Testis (tissue), 3 donors: ENCODE results near the gene STYXL2. TPM values are rescaled to one million over a fixed set of nuclear protein-coding genes. Genes with fewer than 3 reads are reported as not detected.
A peak's percentile ranks its signal among the peaks of the same experiment; 100 is the strongest.

Experiments
- DNase-seq: peaks from one replicate; pipeline ENCODE4 v3.0.0-alpha.2; 2019
- H3K27ac ChIP-seq, 2 donors: fragments of 200-600 bp; sonication (generic); one replicate each; pipeline ENCODE4 v1.5.1; 2019
- H3K27me3 ChIP-seq: fragments of 200-600 bp; sonication (generic); one replicate; pipeline ENCODE4 v1.5.1; 2019
- H3K36me3 ChIP-seq: fragments of 200-600 bp; sonication (generic); one replicate; pipeline ENCODE4 v1.5.1; 2017; ENCODE audit warnings: low read depth; ENCODE audit errors: missing control alignments
- H3K4me1 ChIP-seq: fragments of 200-600 bp; sonication (generic); one replicate; pipeline ENCODE4 v1.5.1; 2019
- H3K4me3 ChIP-seq, 2 donors: fragments of 200-600 bp; sonication (generic); one replicate each; pipeline ENCODE4 v1.5.1; 2017 to 2019
- H3K9me3 ChIP-seq: fragments of 200-600 bp; sonication (generic); one replicate; pipeline ENCODE4 v1.5.1; 2017
- POLR2A ChIP-seq: fragments of 450-650 bp; IDR thresholded peaks from one replicate; pipeline ENCODE4 v1.6.1; 2017; ENCODE audit warnings: antibody characterized with exemption, mild to moderate bottlenecking, moderate library complexity
- WGBS, 2 donors: methylation state at CpG; one replicate each; pipeline ENCODE4 v1.1.5; 2018; 5-methylcytosine and 5-hydroxymethylcytosine counted together
- intact Hi-C: fragments of 100-400 bp; cut with DNase I; formaldehyde crosslinking; loops from one replicate; pipeline ENCODE4 v1.15.1; 2023; ENCODE audit warnings: low total_unique reads
- polyA plus RNA-seq: library from polyadenylated mRNA; stranded (reverse); fragments of 350-450 nt; fragmentation: Illumina TruSeq; extraction: RNeasy Lipid Tissue Mini Kit (QIAGEN cat#74804); gene quantifications from one replicate; pipeline ENCODE4 v1.2.3, GENCODE V29; 2014; ENCODE audit warnings: low read depth, low replicate concordance; ENCODE audit not compliant: insufficient read depth
- total RNA-seq, 2 donors: library from RNA; depleted of rRNA; stranded (reverse); fragments of >200 nt; gene quantifications; one replicate each; pipeline ENCODE4 v1.2.3, GENCODE V29; 2016
- TF ChIP-seq, protein P1 (sequence below), 3 experiments: fragments of 450-650 bp in 2 of 3; fragments of 200-600 bp in 1 of 3; sonication (generic) in 1 of 3; IDR thresholded peaks; one replicate each; pipeline ENCODE4 v1.5.1; 2016 to 2019; ENCODE audit warnings: antibody characterized with exemption in 3 of 3, mild to moderate bottlenecking in 2 of 3, moderate library complexity in 1 of 3

Gene STYXL2
- total and polyA plus RNA-seq, 3 donors from 2014 or later, result 0.19 to 1.0 (median 0.99) TPM

DNA sequence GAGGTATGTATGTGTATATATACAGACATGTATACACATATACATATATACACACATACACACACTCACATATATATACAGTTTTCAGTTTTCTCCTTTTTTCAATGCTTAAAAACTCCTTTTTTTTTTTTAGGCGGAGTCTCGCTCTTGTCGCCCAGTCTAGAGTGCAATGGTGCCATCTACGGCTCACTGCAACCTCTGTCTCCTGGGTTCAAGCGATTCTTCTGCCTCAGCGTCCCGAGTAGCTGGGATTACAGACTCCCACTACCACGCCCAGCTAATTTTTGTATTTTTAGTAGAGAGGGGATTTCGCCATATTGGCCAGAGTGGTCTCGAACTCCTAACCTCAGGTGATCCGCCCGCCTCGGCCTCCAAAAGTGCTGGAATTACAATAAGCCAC is 27.0 kb downstream of the STYXL2 start:
- intact Hi-C loops, result no loop called here
- DNase-seq, result no peak
- 59 to 60% methylated on average over 12 to 13 of the region's 13 CpGs for WGBS, 2 donors
- no peak overlapping the region for H3K27ac ChIP-seq
- no peak for TF ChIP-seq POLR2A
- TF ChIP-seq, protein P1, sequence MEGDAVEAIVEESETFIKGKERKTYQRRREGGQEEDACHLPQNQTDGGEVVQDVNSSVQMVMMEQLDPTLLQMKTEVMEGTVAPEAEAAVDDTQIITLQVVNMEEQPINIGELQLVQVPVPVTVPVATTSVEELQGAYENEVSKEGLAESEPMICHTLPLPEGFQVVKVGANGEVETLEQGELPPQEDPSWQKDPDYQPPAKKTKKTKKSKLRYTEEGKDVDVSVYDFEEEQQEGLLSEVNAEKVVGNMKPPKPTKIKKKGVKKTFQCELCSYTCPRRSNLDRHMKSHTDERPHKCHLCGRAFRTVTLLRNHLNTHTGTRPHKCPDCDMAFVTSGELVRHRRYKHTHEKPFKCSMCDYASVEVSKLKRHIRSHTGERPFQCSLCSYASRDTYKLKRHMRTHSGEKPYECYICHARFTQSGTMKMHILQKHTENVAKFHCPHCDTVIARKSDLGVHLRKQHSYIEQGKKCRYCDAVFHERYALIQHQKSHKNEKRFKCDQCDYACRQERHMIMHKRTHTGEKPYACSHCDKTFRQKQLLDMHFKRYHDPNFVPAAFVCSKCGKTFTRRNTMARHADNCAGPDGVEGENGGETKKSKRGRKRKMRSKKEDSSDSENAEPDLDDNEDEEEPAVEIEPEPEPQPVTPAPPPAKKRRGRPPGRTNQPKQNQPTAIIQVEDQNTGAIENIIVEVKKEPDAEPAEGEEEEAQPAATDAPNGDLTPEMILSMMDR (IDR thresholded peaks at IDR 0.05), result no peak
- no peaks in the 10 kb centered on the region for H3K27me3 ChIP-seq
- H3K9me3 ChIP-seq, result no peaks in the 10 kb centered on the region
- no peaks in the 10 kb centered on the region for H3K36me3 ChIP-seq
- no peaks in the 10 kb centered on the region for H3K4me1 ChIP-seq
- H3K4me3 ChIP-seq, result peak overlapping the region; percentile 6 to 38

DNA sequence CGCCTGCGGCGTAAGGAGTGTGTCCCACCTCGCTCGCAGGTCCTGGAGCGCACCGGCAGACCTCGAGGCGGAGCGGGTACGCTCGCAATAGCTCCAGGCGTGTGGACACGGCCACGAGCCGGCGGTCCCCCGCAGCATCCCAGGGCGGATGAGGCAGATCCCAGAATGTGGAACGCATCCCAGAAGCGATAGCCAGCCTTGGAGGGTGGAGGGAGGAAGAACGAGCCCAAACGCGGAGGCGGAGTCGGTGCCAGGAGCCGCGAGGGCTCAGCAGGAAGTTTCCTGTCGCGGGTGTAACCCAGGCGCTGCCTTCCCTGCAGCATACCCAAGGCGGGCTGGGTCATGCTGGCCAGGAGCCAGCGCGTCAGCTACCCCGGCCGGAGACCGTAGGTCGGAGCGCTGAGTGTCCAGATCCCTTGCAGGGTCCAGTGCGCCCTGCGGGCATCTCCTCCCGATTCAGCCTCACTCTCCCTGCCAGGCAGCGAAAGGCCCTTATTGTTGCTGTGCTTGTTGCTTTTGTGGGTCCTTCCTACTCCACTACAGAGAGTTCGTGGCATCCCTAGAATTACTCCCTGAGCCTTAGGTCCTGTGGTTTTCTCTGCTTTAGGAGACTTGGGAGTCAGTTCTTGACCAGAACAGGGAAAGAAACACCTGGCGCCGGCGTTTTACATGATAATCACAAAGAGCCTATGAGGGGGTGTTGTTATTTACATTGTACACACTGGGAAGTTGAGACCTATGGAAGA is 27.7 kb downstream of the STYXL2 start:
- Histone ChIP-seq H3K4me1 (peaks cover 2% of the 10 kb centered on the region), H3K4me3 (peak overlapping the region; percentile 6 to 38), H3K27ac (no peak overlapping the region), H3K27me3 (no peaks in the 10 kb centered on the region), H3K36me3 (no peaks in the 10 kb centered on the region), H3K9me3 (no peaks in the 10 kb centered on the region)
- intact Hi-C loops, result no loop called here
- TF ChIP-seq POLR2A, result no peak
- TF ChIP-seq, protein P1 (IDR thresholded peaks at IDR 0.05), result no peak
- WGBS, 2 donors, result 9 to 18% methylated on average over 17 to 47 of the region's 47 CpGs
- peak; percentile 38 for DNase-seq

DNA sequence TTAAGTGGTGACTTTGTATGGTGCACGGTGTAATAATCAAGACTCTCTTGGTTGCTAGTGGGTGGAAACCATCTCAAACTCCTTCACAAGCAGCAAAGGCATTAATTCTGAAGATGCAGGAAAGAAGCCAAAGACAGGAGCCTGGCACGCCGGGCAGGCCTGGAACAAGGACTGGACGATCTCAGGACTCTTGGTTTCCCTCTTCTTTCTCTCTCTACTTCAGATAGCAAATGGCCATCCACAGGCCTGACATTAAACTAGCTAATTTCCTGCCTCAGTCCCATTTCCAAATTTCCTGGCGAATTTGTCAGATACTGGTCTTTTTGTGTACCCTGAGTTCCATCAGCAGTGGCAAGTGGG is 28.2 kb downstream of the STYXL2 start:
- Histone ChIP-seq H3K4me1 (peaks cover 8% of the 10 kb centered on the region), H3K27me3 (no peaks in the 10 kb centered on the region), H3K27ac (no peak overlapping the region), H3K36me3 (no peaks in the 10 kb centered on the region), H3K4me3 (no peak overlapping the region), H3K9me3 (no peaks in the 10 kb centered on the region)
- intact Hi-C loops, result no loop called here
- WGBS, 2 donors, result 55 to 74% methylated on average over 5 of the region's 5 CpGs
- no peak for DNase-seq
- TF ChIP-seq, protein P1 (IDR thresholded peaks at IDR 0.05), result no peak
- TF ChIP-seq POLR2A, result no peak

DNA sequence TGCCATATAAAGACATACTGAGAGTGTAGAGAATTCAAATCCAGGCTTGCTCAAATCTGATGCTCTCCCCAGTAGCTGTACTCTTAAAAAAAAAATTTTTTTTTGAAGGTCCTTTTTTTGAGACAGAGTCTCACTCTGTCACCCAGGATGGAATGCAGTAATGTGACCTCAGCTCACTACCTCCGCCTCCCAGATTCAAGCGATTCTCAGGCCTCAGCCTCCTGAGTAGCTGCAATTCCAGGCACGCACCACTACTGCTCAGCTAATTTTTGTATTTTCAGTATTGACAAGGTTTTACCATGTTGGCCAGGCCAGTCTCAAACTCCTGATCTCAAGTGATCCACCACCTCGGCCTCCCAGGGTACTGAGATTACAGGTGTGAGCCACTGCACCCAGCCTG is 28.7 kb downstream of the STYXL2 start:
- intact Hi-C loops, result no loop called here
- Histone ChIP-seq H3K27me3 (no peaks in the 10 kb centered on the region), H3K4me3 (no peak overlapping the region), H3K36me3 (no peaks in the 10 kb centered on the region), H3K9me3 (no peaks in the 10 kb centered on the region), H3K27ac (no peak overlapping the region), H3K4me1 (peaks cover 9% of the 10 kb centered on the region)
- 92 to 94% methylated on average over 4 of the region's 4 CpGs for WGBS, 2 donors
- TF ChIP-seq, protein P1 (IDR thresholded peaks at IDR 0.05), result no peak
- no peak for TF ChIP-seq POLR2A
- DNase-seq, result no peak

DNA sequence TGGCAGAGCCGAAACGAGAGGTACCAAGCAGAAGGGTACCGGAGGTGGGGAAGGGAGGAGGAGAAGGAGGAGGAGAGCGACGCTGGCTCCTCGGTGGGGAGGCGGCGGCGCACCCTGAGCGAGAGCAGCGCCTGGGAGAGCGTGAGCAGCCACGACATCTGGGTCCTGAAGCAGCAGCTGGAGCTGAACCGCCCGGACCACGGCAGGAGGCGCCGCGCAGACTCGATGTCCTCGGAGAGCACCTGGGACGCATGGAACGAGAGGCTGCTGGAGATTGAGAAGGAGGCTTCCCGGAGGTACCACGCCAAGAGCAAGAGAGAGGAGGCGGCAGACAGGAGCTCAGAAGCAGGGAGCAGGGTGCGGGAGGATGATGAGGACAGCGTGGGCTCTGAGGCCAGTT is 32.4 kb downstream of the STYXL2 start:
- TF ChIP-seq POLR2A, result no peak
- TF ChIP-seq, protein P1 (IDR thresholded peaks at IDR 0.05), result no peak
- no peak overlapping the region for H3K4me3 ChIP-seq
- no peaks in the 10 kb centered on the region for H3K36me3 ChIP-seq
- DNase-seq, result no peak
- intact Hi-C loops, result no loop called here
- H3K9me3 ChIP-seq, result no peaks in the 10 kb centered on the region
- H3K4me1 ChIP-seq, result peaks cover 9% of the 10 kb centered on the region
- H3K27me3 ChIP-seq, result no peaks in the 10 kb centered on the region
- no peak overlapping the region for H3K27ac ChIP-seq
- WGBS, 2 donors, result 53 to 62% methylated on average over 19 to 28 of the region's 28 CpGs
